AG09309 (cell line): ENCODE measurements around the gene PMPCA.

Experiments
- DNase-seq: peaks from one replicate; pipeline ENCODE4 v3.0.0-alpha.2; 2010; ENCODE audit warnings: low read depth
- H3K4me3 ChIP-seq: 2 replicates; pipeline ENCODE4 v1.5.1; 2011; ENCODE audit warnings: mild to moderate bottlenecking, low read depth, low read length, moderate library complexity; ENCODE audit not compliant: control insufficient read depth
- TF ChIP-seq, protein P1 (sequence below): IDR thresholded peaks from 2 replicates; pipeline ENCODE4 v1.5.1; 2011; ENCODE audit warnings: mild to moderate bottlenecking, low read depth, low read length, inconsistent platforms; ENCODE audit not compliant: insufficient read depth, control insufficient read depth; ENCODE audit errors: missing control alignments

The PMPCA gene

DNA sequence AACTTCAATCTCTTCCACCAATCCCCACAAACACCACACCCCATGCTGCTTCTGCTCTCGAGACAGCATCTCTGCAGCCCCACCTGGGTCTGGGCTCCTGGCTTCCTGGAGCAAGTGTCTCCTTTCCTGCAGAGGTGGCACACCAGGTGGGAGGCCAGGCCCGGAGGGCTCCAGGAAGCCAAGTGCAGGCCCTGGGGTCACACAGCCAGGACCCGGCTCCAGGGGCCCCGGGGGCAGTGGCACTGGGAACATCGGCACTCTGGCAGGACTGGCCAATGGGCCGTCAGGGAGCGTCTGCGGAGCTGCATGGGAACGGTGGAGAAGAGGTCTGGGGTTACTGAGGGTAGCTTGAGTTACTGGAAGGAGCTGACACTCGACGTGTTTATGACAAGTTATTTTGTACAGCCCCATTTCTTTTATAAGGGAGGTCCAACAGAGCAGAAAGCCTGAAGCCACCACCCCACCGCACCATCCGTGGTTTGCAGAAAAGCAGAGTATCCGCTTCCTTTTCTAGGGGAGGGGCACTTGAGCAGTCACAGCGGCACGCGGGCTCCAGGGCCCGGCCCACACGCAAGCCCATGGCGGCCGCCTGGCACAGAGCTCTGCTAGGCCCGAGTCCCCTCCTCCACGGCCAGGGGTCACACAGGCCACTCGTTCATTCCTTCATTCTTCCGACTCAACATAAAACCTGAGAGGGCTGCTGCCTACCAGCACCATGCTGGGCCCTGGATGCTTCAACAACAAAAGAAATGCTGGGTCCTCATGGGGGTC is 43.8 kb downstream of the PMPCA start:
- TF ChIP-seq, protein P1, sequence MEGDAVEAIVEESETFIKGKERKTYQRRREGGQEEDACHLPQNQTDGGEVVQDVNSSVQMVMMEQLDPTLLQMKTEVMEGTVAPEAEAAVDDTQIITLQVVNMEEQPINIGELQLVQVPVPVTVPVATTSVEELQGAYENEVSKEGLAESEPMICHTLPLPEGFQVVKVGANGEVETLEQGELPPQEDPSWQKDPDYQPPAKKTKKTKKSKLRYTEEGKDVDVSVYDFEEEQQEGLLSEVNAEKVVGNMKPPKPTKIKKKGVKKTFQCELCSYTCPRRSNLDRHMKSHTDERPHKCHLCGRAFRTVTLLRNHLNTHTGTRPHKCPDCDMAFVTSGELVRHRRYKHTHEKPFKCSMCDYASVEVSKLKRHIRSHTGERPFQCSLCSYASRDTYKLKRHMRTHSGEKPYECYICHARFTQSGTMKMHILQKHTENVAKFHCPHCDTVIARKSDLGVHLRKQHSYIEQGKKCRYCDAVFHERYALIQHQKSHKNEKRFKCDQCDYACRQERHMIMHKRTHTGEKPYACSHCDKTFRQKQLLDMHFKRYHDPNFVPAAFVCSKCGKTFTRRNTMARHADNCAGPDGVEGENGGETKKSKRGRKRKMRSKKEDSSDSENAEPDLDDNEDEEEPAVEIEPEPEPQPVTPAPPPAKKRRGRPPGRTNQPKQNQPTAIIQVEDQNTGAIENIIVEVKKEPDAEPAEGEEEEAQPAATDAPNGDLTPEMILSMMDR = no peak
- DNase-seq = no peak
- no peak overlapping the region for H3K4me3 ChIP-seq

DNA sequence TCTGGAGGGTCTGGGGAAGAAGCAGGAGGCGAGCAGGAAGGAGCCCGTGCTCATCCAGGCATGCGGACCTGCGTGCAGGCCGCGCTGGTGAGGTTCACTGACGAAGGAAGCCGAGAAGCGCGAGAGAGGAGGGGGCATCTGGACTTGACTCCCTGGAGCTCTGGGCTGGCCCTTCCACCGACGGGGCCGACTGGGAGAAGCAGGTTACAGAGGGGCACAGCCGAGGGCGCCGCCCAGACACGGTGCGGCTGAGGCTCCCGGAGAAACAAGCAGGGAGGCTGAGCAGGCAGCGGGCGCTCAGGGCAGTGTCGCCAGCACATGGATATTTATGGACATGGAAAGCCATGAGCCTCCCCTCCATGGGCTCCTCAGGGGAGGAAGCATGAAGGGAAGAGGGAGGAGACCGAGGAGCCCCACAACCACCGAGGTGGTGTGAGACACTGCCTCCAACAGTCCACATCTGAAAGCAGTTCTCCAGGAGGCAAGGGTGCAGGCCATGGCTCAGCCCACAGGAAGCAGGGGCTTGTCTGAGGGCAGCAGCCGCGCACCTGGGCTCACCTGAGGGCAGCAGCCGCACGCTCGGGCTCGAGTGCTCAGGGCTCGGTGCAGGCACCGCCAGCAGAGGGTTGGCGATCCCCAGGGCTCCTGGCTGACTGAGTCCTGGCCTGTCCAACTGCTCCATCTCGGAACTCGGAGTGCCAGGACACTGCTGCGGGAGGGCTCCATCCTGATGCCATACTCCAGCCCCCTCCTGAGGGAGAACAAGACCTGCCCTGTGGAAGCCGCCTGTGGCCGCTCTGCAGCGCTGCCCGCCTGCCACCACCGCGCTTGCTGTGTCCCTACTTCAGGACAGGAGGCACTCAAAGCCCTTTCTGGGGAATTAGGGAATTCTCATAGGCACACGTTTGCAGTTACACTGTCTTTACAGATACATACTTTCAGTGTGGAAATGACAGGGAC is 44.9 kb downstream of the PMPCA start:
- no peak overlapping the region for H3K4me3 ChIP-seq
- TF ChIP-seq, protein P1 = no peak
- DNase-seq = no peak

DNA sequence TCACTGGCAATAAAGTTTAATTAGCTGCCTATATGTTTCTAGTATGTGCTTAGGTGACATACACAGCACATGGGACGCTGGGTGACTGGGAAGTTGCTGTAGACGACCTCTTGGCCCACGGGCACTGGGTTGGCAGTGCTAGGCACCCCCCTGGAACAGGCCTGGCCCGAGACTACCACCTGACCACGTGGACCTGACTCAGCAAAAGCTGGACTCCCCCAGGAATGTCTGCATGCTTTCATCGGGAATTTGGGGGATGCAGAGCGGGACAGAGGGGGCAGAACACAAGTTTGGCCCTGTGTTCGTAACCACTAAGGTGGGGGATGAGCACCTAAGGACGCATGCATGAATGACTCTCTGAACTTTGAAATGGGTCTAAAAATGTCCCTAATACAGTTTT is 45.8 kb downstream of the PMPCA start:
- DNase-seq = no peak
- TF ChIP-seq, protein P1 = no peak
- no peak overlapping the region for H3K4me3 ChIP-seq

DNA sequence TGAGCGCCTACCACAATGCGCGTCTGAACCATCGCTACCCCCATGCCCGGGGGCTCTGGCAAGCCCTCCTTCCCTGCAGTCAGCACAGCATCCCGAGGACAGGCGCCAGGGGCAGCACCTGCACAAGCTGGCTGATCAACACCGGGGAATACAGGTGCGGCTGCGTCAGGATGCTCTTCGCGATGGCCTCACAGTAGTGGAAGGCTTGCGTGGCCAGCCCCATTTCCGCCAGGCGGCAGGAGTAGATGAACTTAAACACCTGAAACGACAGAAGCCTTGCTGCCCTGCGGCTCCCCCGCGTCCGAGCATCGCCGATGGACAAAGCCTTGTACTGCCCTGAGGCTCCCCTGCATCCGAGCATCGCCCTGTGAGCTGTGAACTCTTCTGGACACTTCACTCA is 46.9 kb downstream of the PMPCA start:
- TF ChIP-seq, protein P1 = no peak
- no peak overlapping the region for H3K4me3 ChIP-seq
- no peak for DNase-seq

DNA sequence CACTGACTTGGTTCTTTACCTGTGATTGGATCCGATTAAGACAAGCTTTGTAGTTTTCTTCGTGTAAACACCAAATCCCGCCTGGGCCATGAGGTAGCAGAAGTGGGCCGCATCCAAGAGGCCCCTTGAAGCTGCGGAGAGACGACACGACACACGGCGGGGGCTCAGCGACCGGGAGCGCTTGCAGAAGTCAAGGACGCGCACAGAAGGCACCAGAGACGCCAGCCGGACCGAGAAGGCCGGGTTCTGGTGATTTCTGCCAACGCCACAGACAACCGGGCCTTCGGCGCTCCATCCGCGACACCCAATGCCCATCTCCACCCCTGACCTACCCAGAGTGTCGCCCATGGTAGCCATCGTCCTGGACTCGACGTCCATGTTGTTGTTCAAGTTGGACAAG is 49.0 kb downstream of the PMPCA start:
- H3K4me3 ChIP-seq = no peak overlapping the region
- TF ChIP-seq, protein P1 = no peak
- DNase-seq = no peak

DNA sequence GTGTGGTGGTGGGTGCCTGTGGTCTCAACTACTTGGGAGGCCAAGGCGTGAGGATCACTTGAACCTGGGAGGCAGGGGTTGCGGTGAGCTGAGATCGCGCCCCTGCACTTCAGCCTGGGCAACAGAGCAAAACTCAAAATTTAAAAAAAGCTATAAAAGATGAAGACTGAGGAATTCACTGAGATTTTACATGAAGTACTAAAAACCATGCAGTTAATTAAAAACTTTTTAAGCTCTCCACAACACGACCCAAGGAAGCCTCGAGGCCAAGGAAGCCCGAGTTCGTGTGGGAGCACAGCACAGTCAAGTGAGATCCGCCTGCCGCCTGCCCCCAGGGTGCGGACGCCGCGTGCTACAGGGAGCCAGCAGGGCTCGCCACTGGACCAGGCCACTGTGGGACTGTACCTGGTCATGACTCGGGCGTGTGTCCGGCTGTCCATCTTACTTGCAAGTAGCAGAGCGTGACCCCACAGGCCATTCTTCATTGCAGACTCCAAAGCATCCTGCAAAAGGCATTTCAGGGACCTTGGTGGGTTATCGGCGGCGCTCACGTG is 50.4 kb downstream of the PMPCA start:
- no peak overlapping the region for H3K4me3 ChIP-seq
- TF ChIP-seq, protein P1 = no peak
- no peak for DNase-seq
